K562 (cell line): ENCODE data around the gene HEATR1. TPM values are rescaled to one million over a fixed set of nuclear protein-coding genes. Genes with fewer than 3 reads are reported as not detected.

Source experiments
- CEBPB ChIP-seq: fragments of 450-650 bp; IDR thresholded peaks from 2 replicates; pipeline ENCODE4 v1.6.1; 2016; ENCODE audit warnings: missing genetic modification characterization, missing compliant biosample characterization
- CXXC5 ChIP-seq: fragments of 250-450 bp; sonication (Bioruptor Pico); IDR thresholded peaks from 2 replicates; pipeline ENCODE4 v1.8.0; 2022; ENCODE audit warnings: inconsistent platforms, mild to moderate bottlenecking, moderate library complexity
- HDAC2 ChIP-seq: fragments of 450-650 bp; IDR thresholded peaks from 2 replicates; pipeline ENCODE4 v1.6.1; 2016; ENCODE audit warnings: mild to moderate bottlenecking
- HMGXB4 ChIP-seq: sonication (generic); formaldehyde crosslinking; IDR thresholded peaks from 2 replicates; pipeline ENCODE4 v1.8.1; 2023; ENCODE audit warnings: mild to moderate bottlenecking, missing genetic modification reagents
- KDM2B ChIP-seq: fragments of 250-450 bp; sonication (Bioruptor Pico); IDR thresholded peaks from 2 replicates; pipeline ENCODE4 v1.8.0; 2021; ENCODE audit warnings: mild to moderate bottlenecking, moderate library complexity
- NFE2L1 ChIP-seq: fragments of 450-650 bp; IDR thresholded peaks from 2 replicates; pipeline ENCODE4 v1.6.1; 2016; ENCODE audit warnings: missing genetic modification characterization, low read depth, mild to moderate bottlenecking, missing compliant biosample characterization, moderate library complexity, borderline replicate concordance
- NFRKB ChIP-seq: fragments of 450-650 bp; IDR thresholded peaks from 2 replicates; pipeline ENCODE4 v1.6.1; 2016; ENCODE audit warnings: low read depth
- PATZ1 ChIP-seq: fragments of 250-450 bp; sonication (Bioruptor Pico); IDR thresholded peaks from 2 replicates; pipeline ENCODE4 v1.5.0; 2020; ENCODE audit warnings: mild to moderate bottlenecking, borderline replicate concordance
- POLR3G ChIP-seq: IDR thresholded peaks from 2 replicates; pipeline ENCODE4 v1.6.1; 2011; ENCODE audit not compliant: insufficient read length, insufficient replicate concordance; ENCODE audit errors: extremely low read depth
- PREB ChIP-seq: sonication (generic); formaldehyde crosslinking; IDR thresholded peaks from 2 replicates; pipeline ENCODE4 v1.8.1; 2023; ENCODE audit warnings: mild to moderate bottlenecking, missing genetic modification reagents
- SUPT5H ChIP-seq: fragments of 450-650 bp; IDR thresholded peaks from 2 replicates; pipeline ENCODE4 v1.6.1; 2016
- TAF1 ChIP-seq: IDR thresholded peaks from 2 replicates; pipeline ENCODE4 v1.6.1; 2011; ENCODE audit warnings: mild to moderate bottlenecking, low read length, moderate library complexity; ENCODE audit not compliant: insufficient read depth, control insufficient read depth, severe bottlenecking; ENCODE audit errors: extremely low read depth
- TFE3 ChIP-seq: fragments of 450-650 bp; formaldehyde crosslinking; IDR thresholded peaks from 2 replicates; pipeline ENCODE4 v1.4.0; 2020; ENCODE audit warnings: mild to moderate bottlenecking, mixed read lengths
- UBTF ChIP-seq, 2 experiments: IDR thresholded peaks; 2 replicates each; pipeline ENCODE4 v1.6.1; 2012; ENCODE audit warnings: improper control_type of control experiment in 2 of 2, low read depth in 2 of 2, low read length in 2 of 2, borderline replicate concordance in 1 of 2
- ZNF449 ChIP-seq: fragments of 250-450 bp; sonication (Bioruptor Pico); IDR thresholded peaks from 2 replicates; pipeline ENCODE4 v1.8.0; 2022; ENCODE audit warnings: moderate library complexity, mild to moderate bottlenecking, inconsistent platforms
- polyA plus RNA-seq, 8 experiments: library from polyadenylated mRNA; depleted of rRNA in 4 of 8; stranded (reverse) in 5 of 8; unstranded in 3 of 8; fragments of >200 nt; fragmentation: Nextera tagmentation in 2 of 8; fragmentation: Illumina TruSeq in 1 of 8; extraction: Ambion mirVana in 2 of 8; extraction: Trizol in 1 of 8; gene quantifications; 2 replicates each; pipeline versions ENCODE4 v1.2.1 to v1.2.3, GENCODE V29; 2011 to 2014; ENCODE audit warnings: inconsistent platforms in 1 of 8, missing spikeins in 1 of 8
- total RNA-seq, 7 experiments: library from RNA; depleted of rRNA in 6 of 7; stranded (reverse); fragments of >200 nt in 6 of 7; fragmentation: Illumina TruSeq in 2 of 7; extraction: Trizol in 2 of 7; gene quantifications; 2 replicates each; pipeline versions ENCODE4 v1.2.1 to v1.2.3, GENCODE V29; 2011 to 2021; ENCODE audit warnings: low replicate concordance in 1 of 7

Gene HEATR1
- total and polyA plus RNA-seq, 9 of the 15 experiments (the other 6 are each of a cell fraction or from before 2014, with no cell fraction given): 28.3 to 108 (median 50.9) TPM

GRCh38 chr1:236524142-236524894 lies 80.0 kb downstream of the HEATR1 start (continued):
- TF ChIP-seq UBTF (IDR thresholded peaks at IDR 0.05; ENCODE audit: borderline replicate concordance in 1 of 2, low read depth in 2 of 2, low read length in 2 of 2) (peak in 1 of 2 experiments; percentile 41; a peak in 1 of 4 replicates), TFE3 (CRISPR knock-in tag) (peak; percentile 99), PREB (CRISPR knock-in tag) (no peak), CXXC5 (peak; percentile 78), CEBPB (tag) (peak; percentile 29; the same call in 1 of the 2 replicates), POLR3G (no peak), PATZ1 (CRISPR knock-in tag) (peak; percentile 43; the same call in 1 of the 2 replicates), HDAC2 (peak; percentile 54; the same call in 1 of the 2 replicates), NFRKB (peak; percentile 90), TAF1 (peak; percentile 84), NFE2L1 (tag) (no peak), ZNF449 (peak; percentile 65; the same call in 1 of the 2 replicates), KDM2B (CRISPR knock-in tag) (peak; percentile 52; the same call in 1 of the 2 replicates), HMGXB4 (peak; percentile 51; the same call in 1 of the 2 replicates), SUPT5H (peak; percentile 84)
